HuH-7 (cell line): ENCODE data around the gene C10orf120.

Source experiments
- DNase-seq: peaks from one replicate; pipeline ENCODE4 v3.0.0; 2011; ENCODE audit warnings: low spot score

Gene C10orf120

DNA sequence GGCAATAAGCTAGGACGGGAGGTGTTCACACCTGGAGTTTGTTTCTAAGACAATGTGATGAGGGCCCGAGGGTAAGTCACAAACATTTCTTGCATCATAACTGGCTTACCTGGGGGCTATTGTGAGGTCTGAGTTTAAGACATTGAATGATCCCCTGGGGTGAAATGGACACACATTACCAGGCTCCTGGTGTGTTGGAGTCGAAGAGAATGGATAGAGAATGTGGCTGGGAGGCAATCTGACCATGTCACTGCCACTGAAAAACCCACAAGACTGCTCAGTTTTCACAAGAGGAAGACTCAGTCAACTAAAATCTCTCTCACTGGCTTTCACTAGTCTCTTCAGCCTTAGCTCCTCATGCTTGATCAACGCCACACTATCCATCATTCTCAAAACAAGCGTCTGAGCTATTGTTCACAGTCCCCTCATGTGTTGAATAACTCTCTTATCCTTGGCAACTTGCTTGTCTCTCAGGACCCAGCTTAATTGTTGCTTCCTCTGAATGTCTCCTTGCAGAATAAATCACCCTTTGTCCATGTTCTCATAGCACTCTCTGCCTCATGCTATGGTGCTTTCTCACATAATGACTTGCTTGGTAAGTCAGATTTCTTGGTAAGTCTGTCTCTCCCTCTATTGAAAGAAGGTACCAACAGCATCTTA, at the start of gene C10orf120:
C10orf120 (minus strand) TSS at position 51 of the 660 bp plus-strand sequence. CDS start 56 bp downstream, outside the sequence.
- DNase-seq, result no peak

DNA sequence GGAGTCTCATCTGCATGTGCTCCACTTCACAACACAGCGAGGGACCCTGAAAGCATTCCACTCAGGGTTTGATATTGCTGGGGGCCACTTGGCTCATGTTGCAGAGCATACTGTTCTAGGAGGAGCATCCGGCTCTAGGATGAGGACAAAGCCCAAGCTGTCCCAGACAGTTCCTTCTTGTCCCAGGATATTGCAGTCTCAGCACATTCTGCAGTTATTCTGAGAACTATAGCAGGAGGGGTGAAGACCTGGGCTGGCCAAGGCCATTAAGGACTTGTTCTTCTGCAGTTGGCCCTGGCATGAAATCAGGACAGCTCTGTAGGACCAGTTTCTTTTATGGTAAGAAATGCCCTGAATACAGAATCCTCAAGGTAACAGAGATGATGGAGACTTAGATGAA, 48.9 kb upstream of the C10orf120 start:
- no peak for DNase-seq

DNA sequence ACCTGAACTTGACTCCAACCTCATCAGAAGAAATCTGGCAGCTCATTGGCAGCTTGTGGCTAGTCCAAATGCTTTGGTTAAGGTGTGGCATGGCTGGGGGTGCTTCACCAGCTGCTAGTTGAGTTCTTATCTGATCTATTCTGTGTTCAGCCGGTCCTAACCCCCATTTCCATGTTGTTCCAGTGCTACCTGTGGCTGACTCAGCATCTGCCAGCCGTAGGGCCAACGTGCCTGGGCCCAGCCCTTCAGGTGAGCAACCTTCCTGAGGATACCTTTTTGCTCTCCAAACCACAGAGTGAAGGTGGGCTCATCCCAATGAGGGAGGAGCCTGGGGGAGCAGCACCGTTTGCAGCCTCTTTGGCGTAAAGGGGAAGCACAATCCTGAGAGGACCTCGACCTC, 46.8 kb upstream of the C10orf120 start:
- DNase-seq, result no peak

DNA sequence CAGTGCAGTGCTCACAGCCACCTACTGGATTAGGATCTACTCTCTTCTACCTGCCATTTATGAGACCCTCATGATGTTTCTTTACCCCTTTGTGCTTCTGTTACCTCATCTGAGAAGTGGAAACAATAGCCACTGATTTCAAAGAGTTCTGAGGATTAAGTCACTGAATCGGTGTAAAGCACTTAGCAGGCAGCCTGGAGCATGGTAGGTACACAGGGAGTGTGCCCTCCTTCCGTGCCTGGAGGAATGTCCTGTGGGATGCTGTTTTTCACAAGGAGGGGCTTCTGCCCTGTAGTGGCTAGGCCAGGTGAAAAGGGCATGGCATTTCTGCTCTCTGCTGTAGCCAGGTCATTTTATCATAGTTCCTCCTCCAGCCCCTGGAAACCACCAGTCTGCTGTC, 44.6 kb upstream of the C10orf120 start:
- no peak for DNase-seq

DNA sequence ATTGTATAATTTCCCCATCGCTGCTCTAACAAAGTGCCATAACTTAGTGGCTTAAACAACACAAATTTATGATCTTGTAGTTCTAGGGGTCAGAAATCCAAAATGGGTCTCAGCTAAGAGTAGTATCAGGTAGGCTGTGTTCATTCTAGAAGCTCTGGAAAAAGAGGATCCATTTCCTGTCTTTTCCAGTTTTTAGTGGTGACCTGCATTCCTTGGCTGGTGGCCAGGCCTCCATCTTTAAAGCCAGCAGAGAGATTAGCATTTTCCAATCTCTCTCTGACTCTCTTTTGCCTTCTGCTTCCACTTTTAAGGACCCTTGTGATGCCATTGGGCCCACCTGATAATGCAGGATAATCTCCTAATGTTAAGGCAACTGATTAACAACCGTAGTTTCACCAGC, 41.0 kb upstream of the C10orf120 start:
- no peak for DNase-seq

DNA sequence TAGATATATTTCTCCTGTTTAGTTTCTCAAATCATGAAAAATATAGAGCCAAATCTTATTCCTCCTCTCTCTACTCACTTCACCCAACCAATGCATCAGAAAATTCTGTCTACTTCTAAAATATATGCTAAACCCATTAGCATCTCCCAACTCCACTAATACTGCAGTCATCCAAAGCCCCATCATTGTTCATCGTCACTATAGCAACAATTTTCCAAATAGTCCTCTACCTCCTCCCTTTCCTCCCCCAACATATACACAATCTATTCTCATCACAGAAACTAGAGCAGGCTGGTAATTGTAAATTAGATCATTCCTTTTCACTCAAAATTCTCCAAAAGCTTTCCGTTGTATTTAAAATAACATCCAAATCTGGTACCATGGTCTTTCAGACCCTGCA, 38.4 kb upstream of the C10orf120 start:
- DNase-seq, result no peak

DNA sequence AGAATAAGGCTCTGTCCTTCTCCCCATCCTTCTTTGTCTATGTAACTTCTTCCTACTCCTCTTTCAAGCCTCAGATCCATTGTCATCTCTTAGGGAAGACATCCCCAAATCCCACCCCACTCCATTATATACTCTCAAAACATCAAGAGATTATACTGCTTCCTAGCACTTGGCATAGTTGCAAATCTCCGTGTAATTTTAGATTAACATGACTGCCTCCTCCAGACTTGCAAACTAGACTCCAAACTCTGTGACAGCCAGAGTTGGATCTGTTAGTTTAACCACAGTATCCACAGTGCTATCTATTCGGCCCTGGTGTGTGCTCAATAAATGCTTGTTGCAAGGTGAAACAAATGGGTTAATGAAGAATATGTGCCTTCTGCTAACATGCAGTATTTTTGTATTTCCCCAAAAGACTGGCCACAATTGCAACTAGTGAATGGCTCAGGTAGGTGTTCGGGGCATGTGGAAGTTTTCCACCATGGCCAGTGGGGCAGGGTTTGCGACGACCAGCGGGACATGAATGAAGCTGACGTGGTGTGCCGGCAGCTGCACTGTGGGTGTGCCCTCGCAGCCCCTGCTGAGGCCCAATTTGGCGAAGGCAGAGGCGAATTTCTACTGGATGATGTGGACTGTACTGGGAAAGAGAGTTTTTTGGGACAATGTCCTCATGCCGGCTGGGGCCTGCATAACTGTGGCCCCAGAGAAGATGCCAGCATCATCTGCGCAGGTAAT, 34.5 kb upstream of the C10orf120 start:
- no peak for DNase-seq

DNA sequence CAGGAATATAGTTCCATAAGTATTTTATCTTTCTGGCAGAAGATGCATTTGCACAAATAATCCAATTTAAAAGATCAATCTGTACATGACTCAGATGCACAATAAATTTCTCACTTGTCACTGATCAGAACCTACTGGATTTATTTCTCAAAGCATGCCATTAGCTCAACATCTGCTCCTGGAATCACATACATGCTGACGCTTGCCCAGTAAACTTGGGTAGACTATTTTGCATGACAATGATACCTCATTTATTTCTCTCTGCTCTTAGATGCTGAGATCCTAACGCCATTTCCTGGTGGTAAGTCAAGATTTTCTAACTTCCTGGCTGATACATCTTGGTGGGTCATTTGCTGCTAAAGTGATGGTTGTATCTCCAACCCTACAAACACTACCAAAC, 33.8 kb upstream of the C10orf120 start:
- no peak for DNase-seq

DNA sequence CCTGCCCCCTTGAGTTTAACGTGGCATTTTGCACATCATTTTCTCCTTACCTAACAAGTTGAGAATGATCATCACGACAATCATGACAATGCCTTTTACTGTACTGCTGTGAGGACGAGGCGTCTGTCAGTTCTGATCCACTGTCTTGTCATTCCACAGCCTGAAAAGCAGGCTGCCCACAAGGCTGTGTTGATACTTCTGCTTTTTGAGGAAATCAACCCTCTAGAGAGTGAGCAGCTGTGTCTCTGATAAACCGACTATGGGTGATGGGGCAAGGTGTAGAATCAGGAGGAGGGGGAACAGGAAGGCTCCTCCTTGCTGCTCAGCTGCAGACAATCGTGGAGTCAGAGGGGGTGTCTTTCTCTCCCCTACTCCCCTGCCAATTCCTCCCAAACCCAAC, 30.6 kb upstream of the C10orf120 start:
- DNase-seq, result no peak

DNA sequence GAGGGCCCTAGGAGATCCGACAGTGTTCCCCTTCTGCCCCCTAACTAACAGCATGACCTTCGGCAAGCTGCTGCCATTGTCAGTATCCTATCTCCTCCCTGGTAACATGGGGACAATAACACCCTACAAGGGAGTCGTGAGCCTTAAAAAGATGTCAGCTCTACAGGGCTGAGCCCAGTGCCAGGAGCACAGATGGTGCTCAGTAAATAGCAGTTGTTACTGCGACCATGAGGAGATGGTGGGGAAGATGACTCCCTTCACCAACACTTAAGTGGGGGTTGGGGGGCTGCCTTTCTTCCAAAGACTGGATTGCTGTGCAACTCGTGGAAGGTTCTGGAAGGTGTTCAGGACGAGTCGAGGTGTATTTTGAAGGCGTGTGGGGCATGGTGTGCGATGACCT, 29.5 kb upstream of the C10orf120 start:
- DNase-seq, result no peak

DNA sequence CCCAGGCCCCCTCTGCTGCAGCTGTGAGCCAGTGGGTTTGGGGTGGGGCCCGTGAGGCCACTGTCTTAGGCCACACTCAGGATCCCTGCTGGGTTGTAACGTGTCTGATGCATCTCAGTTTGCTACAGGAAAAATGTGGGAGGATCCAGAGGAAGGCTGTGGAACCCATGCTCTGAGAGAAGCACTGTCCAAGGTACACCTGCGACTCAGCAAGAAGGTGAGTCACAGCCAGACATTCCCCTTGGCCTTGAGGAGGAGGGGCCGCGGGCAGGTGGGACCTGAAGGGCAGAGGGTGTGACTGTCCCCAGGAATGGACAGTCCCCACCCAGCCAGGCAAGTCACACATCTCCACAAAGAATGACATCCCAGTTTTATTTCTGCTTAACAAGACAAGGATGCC, 27.8 kb upstream of the C10orf120 start:
- no peak for DNase-seq

DNA sequence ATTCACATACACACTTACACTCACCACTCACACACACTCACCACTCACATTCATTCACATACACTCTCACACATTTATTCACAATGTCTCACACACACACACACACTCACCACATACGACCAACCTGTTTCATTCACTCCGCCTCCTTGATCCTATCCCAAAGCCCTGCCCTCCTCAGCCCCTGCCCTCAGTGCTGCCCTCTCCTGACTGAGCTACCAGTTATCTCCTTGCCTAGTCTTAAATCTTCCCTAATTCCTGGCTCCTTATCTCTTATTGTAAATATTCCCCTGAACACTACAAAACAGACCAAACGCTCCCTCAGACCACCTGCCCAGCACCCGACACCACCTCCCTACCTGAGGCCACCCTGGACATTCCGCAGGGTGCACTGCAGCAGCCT, 26.1 kb upstream of the C10orf120 start:
- DNase-seq, result no peak

DNA sequence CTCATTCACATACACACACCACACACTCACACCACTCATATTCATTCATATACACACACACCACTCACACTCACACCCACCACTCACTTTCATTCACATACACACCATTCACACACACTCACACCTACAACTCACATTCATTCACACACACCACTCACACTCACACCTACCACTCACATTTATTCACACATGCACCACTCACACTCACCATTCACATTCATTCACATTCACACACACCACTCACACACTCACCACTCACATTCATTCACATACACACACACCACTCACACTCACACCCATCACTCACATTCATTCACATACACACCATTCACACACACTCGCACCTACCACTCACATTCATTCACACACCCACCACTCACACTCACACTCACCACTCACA, 25.4 kb upstream of the C10orf120 start:
- DNase-seq, result no peak

DNA sequence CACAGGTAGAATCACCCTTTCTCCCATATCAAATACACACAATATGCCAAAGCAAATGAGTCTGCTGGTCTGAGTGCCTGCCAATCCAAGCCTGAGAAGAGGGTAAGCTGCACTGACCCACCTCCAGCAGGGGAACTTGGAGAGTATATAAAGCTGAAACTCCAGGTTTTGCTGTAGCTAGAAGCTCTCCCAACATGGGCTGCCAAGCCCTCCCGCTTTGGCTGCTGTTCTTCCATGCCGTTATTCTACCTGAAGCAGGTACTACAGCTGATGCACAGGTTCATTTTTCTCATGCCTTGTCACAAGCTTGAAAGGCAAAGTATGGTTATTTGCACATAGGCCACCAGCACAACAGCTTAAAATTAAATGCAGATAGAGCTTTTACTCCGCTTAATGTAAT, 21.5 kb upstream of the C10orf120 start:
- no peak for DNase-seq

DNA sequence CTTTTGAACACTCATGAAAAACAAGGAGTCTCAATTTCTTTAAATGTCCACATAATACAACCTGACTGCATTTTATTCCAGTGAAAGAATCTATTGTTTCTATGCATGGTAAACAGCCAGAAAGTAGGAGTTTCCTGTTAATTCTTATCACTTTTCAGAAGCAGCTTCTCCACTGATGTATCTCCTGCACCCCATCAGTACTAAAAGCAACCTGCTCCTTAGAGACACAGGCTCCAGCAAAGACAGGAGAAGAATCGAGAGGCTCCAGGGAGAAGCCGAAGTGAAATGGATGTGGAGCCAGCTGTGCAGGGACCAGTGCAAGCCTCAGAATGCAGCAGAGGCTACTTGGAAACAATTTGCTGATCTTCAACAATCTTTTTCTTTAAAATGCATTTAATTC, 16.4 kb upstream of the C10orf120 start:
- no peak for DNase-seq

DNA sequence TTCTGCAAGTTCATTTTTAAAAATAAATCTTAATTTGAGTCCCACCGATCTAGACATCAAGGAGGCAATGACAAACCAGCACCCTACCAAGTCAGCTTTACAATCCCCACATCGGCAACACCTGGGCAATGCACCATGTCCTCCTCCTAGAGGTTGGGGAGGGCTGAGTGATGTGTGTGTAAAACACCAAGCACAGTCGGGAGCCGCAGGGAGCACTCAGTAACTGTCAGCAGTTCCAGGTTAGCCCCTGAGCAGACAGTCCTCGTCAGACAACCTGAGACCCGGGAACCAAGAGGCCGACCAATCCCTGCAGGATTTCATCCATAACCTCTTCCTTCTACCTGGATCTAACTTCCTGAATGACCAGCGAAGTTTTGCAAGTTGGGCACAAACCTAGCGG, 15.9 kb upstream of the C10orf120 start:
- no peak for DNase-seq

DNA sequence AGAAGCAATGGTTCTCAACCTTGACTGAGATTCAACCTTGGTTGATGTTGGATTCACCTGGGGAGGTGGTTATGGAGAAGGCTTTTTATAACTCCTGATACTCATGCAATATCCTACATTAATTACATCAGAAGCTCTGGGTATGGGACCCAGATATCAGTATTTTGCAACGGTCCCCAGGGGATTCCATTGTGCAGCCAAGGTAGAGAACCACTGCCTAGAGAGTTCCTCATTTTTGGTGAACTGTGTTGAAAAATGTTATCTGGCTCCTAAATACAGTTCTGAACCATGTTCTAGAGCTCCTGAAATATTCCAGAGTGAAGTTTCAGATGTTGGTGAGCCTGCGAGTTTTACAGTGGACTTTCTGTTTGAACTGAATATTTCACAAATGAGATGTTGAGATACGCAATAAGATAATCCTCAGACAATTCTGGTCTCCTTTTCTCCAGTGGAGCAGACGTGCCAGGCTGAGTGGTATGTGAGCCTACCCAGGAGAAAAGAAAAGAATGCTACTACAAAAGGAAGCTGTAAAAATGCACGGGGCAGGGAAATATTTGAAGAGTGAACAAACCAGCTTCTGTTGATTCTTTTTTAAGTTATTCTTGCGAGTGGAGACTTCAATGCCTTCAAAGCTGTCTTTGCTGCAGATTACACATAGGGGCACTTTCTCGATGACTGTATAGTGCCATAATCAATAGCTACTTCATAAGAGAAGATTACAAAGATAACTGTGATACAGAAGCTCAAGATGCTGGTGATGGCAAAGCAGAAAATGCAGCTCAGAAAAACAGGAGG, 13.6 kb upstream of the C10orf120 start:
- no peak for DNase-seq

DNA sequence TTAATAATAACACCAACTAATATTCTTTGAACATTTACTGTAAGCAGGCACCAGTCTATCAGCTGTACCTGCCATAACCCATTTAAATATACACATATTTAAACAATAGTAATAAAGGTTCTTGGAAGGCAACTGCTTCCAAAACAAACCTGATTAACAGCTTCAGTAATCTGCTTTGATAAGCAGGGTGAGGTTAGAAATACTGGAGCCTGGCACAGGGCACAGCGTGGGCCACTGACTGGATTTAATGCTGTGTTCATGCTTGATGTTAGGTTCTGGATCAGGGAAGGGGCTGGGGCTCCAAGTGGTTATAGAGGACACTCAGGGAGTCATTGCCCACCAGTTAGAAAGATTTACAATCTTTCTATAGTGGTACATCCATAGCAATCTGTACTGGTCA, 10.9 kb upstream of the C10orf120 start:
- no peak for DNase-seq

DNA sequence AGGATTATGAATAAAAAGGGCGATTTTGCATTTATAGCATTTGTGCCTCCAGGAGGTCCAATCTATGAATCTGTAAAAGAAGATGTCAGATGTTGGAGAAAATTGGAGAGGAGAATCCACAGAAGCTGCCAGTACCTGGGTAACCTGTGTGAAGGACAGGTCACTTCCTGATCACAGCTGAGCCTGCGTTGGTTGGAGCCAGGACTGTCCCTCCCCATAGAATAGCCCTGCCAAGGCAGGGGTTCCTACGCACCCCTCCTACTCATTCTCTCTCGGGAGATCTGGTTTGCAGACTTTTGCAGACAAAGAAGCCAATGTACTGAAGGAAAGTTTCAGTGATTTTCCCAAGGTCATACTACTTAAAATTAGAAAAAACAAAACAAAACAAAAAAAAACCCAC, 10.3 kb upstream of the C10orf120 start:
- no peak for DNase-seq

DNA sequence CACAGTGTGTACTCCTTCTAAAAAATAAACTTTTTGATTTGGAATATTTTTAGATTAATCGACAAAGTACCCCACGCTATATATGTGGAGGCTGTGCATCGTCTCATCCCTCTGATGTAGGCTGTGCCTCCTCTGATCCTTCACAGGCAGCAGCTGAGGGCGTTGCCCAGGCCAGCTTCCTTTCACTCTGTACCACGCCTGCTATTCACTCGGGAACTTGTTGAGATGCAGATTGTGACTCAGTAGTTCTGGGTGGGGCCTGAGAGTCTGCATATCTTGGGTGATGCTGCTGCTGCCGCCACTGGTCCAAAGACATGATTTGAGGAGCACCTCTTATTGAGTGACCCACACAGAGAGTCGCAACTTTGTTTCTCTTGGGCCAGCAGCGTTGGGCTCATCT, 7.9 kb upstream of the C10orf120 start:
- DNase-seq, result no peak

DNA sequence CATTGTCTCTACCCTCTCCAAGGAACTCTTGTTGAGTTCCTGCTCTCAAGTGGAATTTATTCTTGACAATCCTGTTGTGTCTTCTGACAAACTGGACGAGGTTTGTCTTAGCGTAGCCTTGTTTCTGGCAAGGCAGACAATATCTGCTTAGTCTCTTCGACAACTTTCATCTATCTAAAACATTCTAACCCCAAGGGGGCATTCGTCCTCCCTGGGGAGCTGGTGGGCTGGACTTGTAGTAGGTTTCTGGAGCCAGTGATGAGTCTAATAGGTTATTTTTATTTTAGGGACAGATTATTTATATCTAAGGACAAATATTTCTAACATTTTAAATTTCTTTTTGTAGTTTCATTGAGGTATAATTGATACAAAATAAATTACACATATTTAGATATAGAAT, 7.3 kb upstream of the C10orf120 start:
- no peak for DNase-seq

DNA sequence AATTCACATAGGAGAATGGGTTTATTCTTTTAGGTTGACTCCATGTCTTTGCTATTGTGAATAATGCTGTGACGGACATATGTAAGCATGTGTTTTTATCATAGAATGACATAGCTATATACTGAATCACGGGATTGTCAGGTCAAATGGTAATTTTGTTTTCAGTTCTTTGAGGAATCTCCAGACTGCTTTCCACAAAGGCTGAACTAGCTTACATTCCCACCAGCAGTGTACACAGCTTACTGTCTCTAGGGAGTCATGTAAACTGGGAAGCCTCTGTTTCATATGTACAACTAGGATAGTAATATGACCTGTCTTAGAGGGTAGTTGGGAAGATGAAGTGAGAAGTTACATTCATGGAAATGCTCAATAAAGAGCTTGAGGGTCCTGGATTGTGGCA, 6.8 kb upstream of the C10orf120 start:
- no peak for DNase-seq
